GM18520 (cell line): ENCODE measurements around the gene OR51S1.
"Not testable (repeated sequence)": the region's sequence is repeated elsewhere in the genome, so short reads cannot be mapped to it uniquely, and the experiment has no call there.

Source experiments
- ATAC-seq: cut with Tn5 transposase; IDR thresholded peaks from one replicate; pipeline ENCODE4 v1.9.1; 2021; ENCODE audit not compliant: unreplicated experiment

The OR51S1 gene, protein sequence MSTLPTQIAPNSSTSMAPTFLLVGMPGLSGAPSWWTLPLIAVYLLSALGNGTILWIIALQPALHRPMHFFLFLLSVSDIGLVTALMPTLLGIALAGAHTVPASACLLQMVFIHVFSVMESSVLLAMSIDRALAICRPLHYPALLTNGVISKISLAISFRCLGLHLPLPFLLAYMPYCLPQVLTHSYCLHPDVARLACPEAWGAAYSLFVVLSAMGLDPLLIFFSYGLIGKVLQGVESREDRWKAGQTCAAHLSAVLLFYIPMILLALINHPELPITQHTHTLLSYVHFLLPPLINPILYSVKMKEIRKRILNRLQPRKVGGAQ

DNA sequence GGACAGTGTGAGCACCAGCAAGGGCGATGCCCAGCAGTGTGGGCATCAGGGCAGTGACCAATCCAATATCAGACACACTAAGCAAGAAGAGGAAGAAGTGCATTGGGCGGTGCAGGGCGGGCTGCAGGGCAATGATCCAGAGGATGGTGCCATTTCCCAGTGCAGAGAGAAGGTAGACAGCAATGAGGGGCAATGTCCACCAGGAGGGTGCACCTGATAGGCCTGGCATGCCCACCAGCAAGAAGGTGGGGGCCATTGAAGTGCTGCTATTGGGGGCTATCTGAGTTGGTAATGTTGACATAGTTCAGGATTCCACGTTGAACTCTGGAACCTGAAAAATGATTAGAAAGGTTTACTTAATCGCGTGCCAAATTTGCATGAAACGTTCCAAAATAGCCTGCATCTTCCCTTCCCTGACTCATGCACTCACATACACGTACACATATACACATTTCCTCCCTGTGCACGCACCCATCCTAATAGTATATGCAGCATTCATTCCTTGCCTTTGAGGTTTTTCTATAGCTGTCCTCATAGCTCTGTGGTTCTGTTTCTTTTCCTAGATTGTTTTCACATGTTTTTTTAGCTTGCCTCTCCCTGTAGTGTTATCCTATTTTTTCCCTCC, at the start of gene OR51S1:
Gene OR51S1 (minus strand): TSS at position 301 of the 625 bp plus-strand sequence. CDS start 0 bp downstream, at position 301.
- ATAC-seq = no peak

DNA sequence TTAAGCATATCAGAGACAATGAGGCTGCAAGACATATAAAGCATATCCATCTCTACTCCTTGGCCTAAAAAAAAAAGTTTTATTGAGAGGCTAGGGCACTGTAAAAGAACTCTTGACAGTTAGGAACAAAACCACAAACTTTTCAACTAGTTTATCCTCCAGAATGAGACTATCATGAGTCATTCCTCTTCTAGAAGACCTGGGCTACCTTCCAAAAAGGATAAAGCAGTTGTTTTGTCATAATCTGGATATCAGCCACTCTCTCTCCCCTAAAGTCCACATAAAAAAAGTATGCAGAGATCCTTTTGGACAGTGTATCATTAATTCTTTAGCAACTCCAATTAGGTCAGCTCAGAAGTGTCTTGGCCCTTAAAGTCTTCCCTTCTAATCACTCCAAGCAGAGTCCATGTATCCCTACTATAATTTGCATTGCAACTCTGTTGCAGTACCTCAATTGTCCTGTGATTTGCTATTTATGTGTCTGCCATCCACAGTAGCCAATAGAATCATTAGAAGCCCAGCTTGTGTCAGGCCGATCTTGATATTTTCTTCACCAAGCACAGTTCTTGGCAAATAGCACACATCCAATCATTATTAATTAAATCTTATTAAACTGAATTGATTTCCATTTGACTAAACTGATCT, 43.1 kb upstream of the OR51S1 start:
- no peak for ATAC-seq

DNA sequence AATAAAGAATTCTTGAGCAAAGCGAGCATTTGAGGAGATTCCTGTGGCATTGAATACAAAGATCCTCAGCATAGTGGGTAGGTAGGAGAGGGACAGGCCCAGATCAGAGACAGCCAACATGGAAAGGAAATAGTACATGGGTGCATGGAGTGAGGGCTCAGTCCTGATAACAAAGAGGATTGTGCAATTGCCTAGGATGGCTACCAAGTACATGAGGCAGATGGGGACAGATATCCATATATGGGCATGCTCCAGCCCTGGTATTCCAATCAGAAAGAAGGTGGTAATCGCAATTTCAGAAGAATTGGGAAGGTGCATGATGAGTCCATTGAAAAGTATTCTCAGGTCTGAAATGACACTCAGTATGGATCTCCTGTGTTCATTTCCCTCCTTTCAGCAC, 41.3 kb upstream of the OR51S1 start:
- ATAC-seq = no peak

DNA sequence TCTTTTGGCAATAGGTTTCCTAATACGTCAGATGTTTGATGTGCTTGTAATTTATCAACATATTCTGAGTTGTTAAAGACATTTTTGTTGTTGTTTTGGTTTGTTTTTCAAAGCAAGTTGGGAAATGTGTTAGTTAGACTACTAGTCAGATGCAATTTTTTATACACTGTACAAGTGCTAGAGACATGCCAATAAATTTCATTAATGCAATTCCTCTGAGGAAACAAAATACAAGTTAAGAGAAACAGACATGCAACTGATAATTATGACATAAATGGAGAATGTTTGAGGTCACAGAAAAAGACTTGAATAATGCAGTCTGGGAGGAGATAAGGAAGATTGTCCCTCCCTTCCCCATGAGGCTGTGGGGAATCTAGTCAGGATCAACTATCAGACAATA, 38.6 kb upstream of the OR51S1 start:
- no peak for ATAC-seq

DNA sequence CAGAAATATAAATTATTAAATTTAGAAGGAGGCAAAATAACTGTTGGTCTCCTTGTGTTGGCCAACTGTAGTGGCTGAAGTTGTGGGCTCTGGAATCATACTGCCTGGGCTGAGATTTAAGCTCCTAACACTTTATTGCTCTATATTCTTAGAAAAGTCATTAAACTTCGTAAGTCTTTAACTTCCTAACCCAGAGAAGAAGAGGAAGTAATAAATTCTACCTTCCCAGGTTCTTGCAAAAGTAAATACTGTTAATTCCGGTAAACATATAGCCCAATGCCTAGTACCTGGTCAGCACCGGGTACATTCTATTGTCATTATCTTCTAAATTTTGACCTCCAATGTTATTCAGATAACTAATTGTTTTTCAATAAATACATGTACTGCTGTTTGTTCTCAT, 37.2 kb upstream of the OR51S1 start:
- ATAC-seq = no peak

DNA sequence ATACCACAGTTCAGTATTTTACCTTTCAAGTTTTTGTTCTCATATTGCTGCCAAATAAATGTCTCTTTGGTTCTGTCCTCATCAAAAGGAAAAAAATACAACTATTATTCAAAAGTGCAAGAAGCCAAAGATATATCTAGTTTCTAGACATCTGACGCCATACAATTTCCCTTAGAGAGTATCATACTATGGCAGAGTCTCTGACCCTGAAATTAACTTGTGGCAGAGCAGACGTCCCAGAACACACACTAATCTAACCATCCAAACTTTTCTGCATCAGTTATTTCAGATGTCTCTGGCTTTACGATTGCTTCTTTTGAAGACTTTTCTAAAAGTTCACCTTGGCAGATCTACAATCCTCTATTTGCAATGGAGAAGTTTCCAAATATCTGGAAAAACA, 35.4 kb upstream of the OR51S1 start:
- no peak for ATAC-seq

DNA sequence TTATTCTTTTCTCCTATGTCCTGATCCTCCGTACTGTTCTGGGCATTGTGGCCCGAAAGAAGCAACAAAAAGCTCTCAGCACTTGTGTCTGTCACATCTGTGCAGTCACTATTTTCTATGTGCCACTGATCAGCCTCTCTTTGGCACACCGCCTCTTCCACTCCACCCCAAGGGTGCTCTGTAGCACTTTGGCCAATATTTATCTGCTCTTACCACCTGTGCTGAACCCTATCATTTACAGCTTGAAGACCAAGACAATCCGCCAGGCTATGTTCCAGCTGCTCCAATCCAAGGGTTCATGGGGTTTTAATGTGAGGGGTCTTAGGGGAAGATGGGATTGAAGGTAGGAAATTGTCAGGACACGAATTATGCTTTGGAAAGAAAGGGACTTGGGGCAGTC, 33.5 kb upstream of the OR51S1 start:
- no peak for ATAC-seq

DNA sequence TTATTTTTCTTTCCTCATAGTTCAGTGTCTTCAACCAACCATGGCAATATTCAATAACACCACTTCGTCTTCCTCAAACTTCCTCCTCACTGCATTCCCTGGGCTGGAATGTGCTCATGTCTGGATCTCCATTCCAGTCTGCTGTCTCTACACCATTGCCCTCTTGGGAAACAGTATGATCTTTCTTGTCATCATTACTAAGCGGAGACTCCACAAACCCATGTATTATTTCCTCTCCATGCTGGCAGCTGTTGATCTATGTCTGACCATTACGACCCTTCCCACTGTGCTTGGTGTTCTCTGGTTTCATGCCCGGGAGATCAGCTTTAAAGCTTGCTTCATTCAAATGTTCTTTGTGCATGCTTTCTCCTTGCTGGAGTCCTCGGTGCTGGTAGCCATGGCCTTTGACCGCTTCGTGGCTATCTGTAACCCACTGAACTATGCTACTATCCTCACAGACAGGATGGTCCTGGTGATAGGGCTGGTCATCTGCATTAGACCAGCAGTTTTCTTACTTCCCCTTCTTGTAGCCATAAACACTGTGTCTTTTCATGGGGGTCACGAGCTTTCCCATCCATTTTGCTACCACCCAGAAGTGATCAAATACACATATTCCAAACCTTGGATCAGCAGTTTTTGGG, 33.0 kb upstream of the OR51S1 start, which contains the start of gene OR51T1:
Gene OR51T1 (plus strand): TSS at position 41 of the 641 bp plus-strand sequence. CDS start 0 bp downstream, at position 41.
- ATAC-seq = no peak

DNA sequence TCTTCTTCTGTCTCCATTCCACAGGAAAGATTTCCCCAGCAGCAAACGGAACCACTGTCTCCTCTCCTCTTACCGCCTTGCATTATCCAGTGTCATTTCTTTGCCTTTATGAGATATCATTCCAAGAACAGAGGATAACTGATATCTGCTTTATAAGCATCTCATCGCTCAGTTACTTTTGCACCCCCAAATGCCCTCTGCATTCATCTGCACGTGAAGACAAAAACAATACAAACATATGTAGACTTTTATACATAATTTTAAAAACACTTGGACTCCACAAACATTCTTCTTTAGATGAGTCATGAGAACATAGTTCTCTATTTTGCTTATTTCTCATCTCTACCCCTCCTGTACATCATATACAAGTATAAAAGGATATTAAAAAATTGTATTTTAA, 32.2 kb upstream of the OR51S1 start:
- no peak for ATAC-seq

DNA sequence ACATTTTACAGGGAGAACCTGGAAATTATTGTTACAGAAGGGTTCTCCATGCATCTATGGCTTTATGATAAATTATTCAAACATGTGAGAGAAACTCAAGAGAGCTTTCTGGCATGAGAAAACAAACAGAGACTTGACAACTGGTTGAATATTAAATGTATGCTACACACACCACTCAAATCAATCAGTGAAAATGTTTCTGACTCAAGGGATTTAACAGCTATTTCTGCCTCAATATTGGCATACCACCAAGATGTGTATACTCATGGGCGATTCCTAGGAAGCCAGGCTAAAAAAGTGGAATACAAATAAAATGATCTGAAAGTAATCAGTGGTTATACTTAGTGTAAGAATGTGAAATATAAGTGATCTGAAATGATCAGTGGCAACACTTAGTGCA, 16.8 kb upstream of the OR51S1 start:
- ATAC-seq = no peak

DNA sequence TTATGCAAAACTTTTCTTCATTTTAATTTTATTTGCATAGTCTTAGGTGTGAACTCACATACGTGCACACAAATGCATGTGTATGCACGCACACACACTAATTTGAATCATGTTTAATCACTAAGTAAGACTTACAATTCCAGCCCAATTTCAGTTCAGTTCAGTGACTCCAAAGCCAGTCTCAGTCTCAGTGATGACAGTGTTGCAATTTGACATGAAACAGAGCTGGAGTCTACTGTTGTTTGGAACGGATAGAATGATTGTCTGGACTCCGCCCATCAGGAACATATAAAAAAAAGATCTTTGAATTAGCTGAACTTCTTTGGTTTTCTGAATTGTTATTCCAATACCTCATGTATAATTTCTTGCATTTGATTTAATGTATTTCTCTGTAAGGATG, 14.9 kb upstream of the OR51S1 start:
- no peak for ATAC-seq

DNA sequence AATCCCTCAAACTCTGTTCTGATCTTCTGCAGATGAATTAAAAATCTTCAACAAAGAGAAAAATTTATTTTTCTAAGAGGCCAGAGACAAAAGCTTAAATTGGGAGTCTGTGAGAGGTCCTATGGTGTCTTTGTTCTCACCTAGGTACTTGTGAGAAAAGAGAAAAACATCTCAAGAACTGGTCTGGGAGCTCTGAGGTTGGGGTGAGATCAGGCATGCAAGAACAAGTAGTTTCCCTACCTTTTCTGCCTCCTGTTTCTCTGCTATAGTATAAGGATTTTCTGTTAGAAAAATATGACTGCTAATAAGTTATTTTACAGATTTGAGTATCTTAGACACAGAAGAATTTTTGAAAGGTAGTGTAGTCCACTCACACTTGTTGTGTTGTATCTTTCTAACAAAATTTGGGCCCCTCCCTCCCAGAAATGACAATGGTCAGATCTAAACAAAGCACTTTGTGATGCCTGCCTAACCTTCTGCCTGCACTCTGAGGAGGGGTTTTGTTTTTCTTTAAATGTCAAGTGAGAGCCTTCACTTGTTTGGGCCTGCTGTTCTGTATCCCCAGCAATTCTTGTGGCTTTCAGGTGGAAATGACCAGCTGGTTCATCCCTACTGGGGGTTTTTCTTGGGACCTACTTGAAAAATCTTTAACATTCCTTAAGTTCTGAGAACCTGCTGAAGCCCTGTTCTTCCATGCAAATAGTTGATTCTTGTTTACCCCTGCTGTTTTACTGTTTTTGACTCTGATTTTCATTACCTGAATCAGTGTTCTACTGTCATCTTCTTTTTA, 13.6 kb upstream of the OR51S1 start:
- no peak for ATAC-seq

DNA sequence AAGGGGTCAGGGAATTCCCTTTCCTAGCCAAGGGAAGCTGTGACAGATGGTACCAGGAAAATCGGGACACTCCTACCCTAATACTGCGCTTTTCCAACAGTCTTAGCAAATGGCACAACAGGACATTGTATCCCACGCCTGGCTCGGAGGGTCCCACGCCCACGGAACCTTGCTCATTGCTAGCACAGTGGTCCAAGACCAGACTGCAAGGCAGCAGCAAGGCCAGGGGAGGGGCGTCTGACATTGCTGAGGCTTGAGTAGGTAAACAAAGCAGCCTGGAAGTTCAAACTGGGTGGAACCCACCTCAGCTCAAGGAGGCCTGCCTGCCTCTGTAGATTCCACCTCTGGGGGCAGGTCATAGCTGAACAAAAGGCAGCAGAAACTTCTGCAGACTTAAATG, 5.3 kb upstream of the OR51S1 start:
- not testable (repeated sequence) for ATAC-seq

DNA sequence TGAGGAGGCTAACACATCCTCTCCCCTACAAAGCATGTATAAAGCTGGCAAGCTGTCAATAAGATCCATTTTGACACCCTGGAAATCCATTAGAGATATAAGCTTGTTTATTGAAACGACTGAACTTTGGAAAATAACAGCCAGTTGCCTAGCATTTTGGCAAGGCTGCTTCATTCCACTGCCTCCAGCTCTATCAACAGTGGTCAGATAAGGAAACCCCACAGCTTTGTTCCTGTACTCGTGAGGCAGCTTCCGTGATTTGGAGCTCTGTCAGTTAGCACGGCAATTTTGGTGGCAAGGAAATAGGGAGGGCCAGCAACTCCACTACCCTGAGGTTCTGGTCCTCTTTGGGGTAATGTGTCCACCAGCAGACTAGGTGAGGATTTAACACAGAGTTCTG, 2.0 kb upstream of the OR51S1 start:
- ATAC-seq = no peak

DNA sequence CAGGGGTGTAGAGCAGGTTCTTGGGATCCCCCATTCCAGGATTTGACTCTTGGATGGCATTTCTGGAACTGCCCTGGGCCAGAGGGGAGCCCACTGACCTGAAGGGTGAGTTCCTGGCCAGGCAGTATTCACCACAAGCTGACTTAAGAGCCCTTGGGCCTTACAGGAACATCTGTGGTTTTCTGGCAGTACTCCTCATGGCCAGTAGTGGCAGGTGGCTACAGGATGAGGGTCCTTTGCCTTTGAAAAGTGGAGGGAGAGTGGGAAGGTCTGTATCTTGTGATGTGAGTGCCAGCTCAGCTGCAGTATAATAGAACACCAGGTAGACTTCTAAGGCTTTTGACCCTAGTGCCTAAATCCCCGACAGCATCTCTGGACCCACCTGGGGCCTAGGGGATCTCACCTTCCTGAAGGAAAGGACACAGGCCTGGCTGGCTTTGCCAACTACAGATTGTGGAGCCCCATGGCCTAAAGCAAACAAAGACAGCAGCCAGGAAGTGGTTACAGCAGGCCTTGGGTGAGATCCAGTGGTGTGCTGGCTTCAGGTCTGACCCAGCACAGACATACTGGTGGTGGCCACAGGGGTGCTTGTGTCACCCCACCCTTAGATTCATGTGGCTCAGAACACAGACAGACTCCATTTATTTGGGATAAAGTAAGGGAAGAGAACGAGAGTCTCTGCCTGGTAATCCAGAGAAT, 9.0 kb downstream of the OR51S1 start:
- ATAC-seq = no peak

DNA sequence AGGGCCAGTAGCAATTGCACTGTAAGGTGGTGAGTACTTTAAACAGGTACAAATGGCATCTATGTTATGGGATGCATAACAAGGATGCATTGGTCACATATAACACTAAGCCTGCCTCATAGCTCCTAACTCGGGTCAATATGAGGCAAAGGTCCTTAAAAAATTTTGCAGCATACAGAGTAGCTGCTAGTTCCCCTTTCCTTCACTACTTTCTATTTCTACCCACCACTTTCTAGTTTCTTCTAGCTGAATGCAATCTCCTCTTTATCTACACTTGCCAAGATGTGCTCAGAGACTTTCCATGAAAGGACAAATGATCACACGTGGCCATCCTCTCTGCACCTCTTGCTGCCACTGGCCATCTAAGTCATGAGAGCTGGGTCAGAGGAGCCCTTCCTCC, 18.1 kb downstream of the OR51S1 start:
- ATAC-seq = no peak

DNA sequence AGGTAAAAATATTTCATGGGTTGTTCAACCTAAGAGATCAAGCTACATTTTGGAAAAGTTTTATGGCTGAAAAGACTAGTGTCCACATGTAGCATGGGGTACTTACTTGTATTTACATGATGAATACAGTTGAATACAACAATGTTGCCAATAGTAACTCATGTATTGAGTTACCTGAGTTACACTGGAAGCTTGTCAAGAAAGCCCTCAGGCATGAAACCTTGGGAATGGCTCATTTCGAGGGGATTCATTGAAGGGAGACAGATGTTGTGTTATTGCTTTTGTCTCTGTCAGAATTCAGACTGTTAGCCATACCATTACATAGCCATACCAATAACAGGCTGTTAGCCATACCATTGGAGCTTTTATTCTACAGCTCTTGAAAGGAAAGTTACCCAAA, 18.7 kb downstream of the OR51S1 start:
- ATAC-seq = no peak

DNA sequence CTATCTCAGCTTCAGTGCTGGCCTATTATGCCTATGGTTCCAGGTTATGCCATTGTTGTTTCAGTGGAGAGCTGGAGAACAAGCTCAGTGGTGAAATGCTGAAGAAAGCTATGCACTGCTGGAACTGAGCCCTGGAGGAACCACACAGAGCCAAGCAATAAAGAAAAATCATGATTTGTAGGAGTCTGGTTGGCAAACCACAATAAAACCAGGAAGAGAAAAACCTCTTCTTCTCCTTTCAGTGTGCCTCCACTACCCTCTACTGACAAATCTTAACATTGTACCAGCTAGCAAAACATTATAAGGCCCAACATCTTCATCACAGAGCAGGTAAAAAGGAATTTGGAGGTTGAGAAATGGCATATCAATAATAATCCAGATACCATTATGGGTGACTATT, 22.6 kb downstream of the OR51S1 start:
- no peak for ATAC-seq

DNA sequence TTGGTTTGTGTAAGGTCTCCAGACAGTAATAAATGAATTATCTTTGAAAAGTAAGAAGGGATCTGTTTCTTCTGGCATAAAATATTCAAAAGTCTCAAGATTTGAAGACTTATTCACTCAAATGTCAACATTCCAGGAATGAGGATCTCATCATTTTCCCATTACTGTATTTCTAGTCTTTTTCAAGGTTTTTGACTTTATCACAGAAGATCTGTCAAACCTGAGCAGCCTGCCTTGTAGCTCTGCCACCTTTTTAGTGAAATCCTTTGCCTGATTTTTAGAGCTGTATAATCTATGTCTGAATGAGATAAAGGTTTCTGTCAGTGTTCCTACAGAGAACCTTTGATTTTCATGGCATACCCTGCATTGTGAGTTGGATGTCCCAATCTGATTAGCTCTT, 23.9 kb downstream of the OR51S1 start:
- no peak for ATAC-seq

DNA sequence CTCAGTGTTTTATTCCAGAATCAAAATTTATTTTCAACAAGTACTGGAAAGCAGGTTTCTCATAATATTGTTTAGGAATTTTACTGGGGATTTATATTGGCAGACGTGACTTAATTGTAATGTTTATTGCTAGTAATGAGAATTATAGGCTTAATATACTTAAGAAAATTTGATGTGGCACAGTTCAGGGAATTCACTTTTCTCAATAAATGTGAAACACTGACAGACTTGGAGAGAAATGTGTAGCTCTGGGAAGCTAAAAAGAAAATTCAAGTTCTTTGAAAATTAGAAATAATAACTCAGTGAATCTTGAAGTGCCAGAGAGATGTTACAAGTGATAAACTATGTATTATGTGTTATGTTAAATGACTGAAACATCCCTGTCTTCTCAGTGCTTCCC, 28.0 kb downstream of the OR51S1 start, which contains the start of gene OR51F2:
Gene OR51F2 (plus strand): TSS at position 301 of the 400 bp plus-strand sequence. CDS start 101 bp downstream, outside the sequence.
- ATAC-seq = no peak
